Testis (tissue), 3 donors: ENCODE data around the gene PTPRN2. TPM values are rescaled to one million over a fixed set of nuclear protein-coding genes. Genes with fewer than 3 reads are reported as not detected.

Experiments used
- DNase-seq: peaks from one replicate; pipeline ENCODE4 v3.0.0-alpha.2; 2019
- H3K27ac ChIP-seq, 2 donors: fragments of 200-600 bp; sonication (generic); one replicate each; pipeline ENCODE4 v1.5.1; 2019
- H3K27me3 ChIP-seq: fragments of 200-600 bp; sonication (generic); one replicate; pipeline ENCODE4 v1.5.1; 2019
- H3K36me3 ChIP-seq: fragments of 200-600 bp; sonication (generic); one replicate; pipeline ENCODE4 v1.5.1; 2017; ENCODE audit warnings: low read depth; ENCODE audit errors: missing control alignments
- H3K4me1 ChIP-seq: fragments of 200-600 bp; sonication (generic); one replicate; pipeline ENCODE4 v1.5.1; 2019
- H3K4me3 ChIP-seq, 2 donors: fragments of 200-600 bp; sonication (generic); one replicate each; pipeline ENCODE4 v1.5.1; 2017 to 2019
- H3K9me3 ChIP-seq: fragments of 200-600 bp; sonication (generic); one replicate; pipeline ENCODE4 v1.5.1; 2017
- POLR2A ChIP-seq: fragments of 450-650 bp; IDR thresholded peaks from one replicate; pipeline ENCODE4 v1.6.1; 2017; ENCODE audit warnings: antibody characterized with exemption, mild to moderate bottlenecking, moderate library complexity
- WGBS, 2 donors: methylation state at CpG; one replicate each; pipeline ENCODE4 v1.1.5; 2018; 5-methylcytosine and 5-hydroxymethylcytosine counted together
- intact Hi-C: fragments of 100-400 bp; cut with DNase I; formaldehyde crosslinking; loops from one replicate; pipeline ENCODE4 v1.15.1; 2023; ENCODE audit warnings: low total_unique reads
- polyA plus RNA-seq: library from polyadenylated mRNA; stranded (reverse); fragments of 350-450 nt; fragmentation: Illumina TruSeq; extraction: RNeasy Lipid Tissue Mini Kit (QIAGEN cat#74804); gene quantifications from one replicate; pipeline ENCODE4 v1.2.3, GENCODE V29; 2014; ENCODE audit warnings: low read depth, low replicate concordance; ENCODE audit not compliant: insufficient read depth
- total RNA-seq, 2 donors: library from RNA; depleted of rRNA; stranded (reverse); fragments of >200 nt; gene quantifications; one replicate each; pipeline ENCODE4 v1.2.3, GENCODE V29; 2016
- TF ChIP-seq, protein P1 (sequence below), 3 experiments: fragments of 450-650 bp in 2 of 3; fragments of 200-600 bp in 1 of 3; sonication (generic) in 1 of 3; IDR thresholded peaks; one replicate each; pipeline ENCODE4 v1.5.1; 2016 to 2019; ENCODE audit warnings: antibody characterized with exemption in 3 of 3, mild to moderate bottlenecking in 2 of 3, moderate library complexity in 1 of 3

The PTPRN2 gene
- total and polyA plus RNA-seq, 3 donors from 2014 or later = 9.3 to 10.8 (median 9.8) TPM

DNA sequence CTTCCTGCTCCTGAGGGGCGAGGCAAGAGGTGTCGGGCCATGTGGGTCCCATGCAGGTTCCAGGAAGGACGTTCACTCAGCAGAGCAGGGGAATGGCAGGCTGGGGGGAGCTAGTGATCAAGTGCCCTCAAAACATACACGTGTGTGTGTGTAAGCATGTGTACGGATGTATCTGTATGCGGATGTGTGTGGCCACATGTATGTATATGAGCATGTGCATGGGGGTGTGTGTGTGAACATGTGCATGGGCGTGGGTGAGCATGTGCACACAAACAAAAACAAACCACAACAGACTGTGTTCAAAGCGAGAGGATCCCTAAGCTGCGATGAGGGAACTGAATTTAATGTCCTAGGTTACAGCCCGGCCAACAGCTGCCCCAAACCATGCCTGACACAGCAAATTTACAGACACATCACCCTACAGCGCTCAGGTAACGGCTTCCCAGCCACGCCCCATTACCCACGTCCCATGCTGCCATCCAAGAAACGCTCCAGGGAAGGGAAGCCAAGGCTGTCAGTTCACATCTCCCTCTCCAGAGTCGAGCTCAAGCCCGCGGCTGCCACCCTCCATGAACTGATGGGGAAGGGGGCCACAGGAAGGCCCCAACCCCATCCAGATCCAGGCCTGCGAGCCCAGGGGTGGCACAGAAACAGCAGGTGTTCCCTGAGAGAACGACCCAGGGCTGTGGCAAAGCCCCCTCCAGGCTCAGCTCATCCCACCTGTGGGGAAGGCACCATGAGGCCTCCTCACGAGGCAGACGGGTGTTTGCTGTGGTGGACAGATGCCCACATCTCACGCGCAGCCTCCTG lies 56.6 kb downstream of the PTPRN2 start:
- Histone ChIP-seq H3K27ac (no peak overlapping the region), H3K4me3 (no peak overlapping the region), H3K36me3 (no peaks in the 10 kb centered on the region), H3K4me1 (no peaks in the 10 kb centered on the region), H3K27me3 (no peaks in the 10 kb centered on the region), H3K9me3 (no peaks in the 10 kb centered on the region)
- WGBS, 2 donors = 81 to 84% methylated on average over 13 to 24 of the region's 24 CpGs
- TF ChIP-seq, protein P1, sequence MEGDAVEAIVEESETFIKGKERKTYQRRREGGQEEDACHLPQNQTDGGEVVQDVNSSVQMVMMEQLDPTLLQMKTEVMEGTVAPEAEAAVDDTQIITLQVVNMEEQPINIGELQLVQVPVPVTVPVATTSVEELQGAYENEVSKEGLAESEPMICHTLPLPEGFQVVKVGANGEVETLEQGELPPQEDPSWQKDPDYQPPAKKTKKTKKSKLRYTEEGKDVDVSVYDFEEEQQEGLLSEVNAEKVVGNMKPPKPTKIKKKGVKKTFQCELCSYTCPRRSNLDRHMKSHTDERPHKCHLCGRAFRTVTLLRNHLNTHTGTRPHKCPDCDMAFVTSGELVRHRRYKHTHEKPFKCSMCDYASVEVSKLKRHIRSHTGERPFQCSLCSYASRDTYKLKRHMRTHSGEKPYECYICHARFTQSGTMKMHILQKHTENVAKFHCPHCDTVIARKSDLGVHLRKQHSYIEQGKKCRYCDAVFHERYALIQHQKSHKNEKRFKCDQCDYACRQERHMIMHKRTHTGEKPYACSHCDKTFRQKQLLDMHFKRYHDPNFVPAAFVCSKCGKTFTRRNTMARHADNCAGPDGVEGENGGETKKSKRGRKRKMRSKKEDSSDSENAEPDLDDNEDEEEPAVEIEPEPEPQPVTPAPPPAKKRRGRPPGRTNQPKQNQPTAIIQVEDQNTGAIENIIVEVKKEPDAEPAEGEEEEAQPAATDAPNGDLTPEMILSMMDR (IDR thresholded peaks at IDR 0.05) = no peak
- no peak for TF ChIP-seq POLR2A
- intact Hi-C loops = no loop called here
- no peak for DNase-seq

DNA sequence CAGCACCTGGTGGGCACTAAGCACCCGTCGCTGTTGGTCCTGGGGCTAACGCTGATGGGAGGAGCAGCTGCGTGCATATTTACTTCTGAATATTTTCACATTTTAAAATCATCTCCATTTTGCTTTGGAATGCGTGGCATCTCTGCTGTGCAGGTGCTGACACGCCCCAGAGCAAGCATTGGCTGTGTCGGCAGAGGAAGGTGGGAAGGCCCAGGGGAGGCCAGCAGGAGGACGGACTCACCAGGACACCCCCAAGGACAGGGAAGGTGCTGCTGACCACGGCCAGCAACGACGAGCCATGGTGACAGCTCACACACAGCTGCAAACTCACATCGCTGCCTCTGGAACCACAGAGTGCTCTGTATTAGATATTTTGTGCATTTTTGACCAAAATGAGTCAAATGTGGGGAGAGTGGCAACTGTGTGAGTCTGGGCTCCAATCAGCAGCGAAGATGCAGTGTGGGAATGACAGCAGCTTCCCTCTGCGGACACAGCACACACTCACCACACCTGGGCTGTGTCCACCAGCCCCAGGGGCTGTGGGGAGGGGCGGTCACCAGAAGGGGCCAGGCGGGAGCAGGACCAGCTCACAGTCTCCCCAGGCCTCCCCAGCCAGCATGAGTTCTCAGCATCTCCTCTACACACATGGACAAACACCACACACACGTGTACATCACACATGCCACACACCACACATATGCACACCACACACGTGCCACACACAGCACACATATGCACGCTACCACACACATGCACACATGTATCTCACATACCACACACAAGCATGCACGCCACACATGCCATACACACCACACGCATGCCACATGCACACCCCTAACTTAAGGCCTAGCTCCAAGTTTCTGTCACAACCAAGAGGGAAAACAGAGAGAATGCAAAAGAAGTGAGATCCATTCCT lies 58.2 kb downstream of the PTPRN2 start:
- TF ChIP-seq POLR2A = no peak
- TF ChIP-seq, protein P1 (IDR thresholded peaks at IDR 0.05) = no peak
- no peaks in the 10 kb centered on the region for H3K27me3 ChIP-seq

DNA sequence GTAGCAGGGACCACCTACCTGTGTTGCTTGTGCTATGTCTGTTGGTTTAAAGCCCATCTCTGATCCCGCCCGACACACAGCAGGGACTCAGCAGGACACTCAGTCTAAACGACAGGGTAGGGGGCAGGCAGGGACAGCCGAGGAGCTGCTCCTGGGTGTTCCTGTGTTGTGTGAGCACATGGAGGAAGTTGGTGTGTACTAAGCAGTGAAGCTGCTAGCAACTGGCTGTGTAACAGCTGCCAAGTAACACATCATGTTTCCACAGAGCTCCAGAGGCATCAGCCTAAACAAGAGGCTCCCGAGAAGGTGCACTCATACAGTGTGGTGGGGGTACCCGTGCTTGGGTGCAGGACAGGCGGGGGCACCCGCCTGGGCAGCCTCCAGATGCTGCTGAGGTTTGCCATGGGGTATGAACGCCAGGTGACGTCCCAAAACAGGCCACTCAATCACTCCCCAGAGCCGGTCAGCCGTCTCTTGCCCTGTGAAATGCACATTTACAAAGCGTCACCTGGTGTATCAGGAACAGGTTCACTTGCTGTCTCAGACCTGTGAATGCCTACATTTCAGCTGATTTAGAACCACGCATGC lies 59.6 kb downstream of the PTPRN2 start:
- no peak for TF ChIP-seq POLR2A
- TF ChIP-seq, protein P1 (IDR thresholded peaks at IDR 0.05) = no peak
- H3K4me3 ChIP-seq = no peak overlapping the region
- no peak for DNase-seq
- 78 to 100% methylated on average over 1 to 14 of the region's 14 CpGs for WGBS, 2 donors
- H3K27me3 ChIP-seq = no peaks in the 10 kb centered on the region
- H3K9me3 ChIP-seq = no peaks in the 10 kb centered on the region
- H3K4me1 ChIP-seq = no peaks in the 10 kb centered on the region
- H3K27ac ChIP-seq = no peak overlapping the region
- intact Hi-C loops = no loop called here
- no peaks in the 10 kb centered on the region for H3K36me3 ChIP-seq

More for the DNA sequence above, 58.2 kb downstream of the PTPRN2 start:
- Histone ChIP-seq H3K4me3 (no peak overlapping the region), H3K27ac (no peak overlapping the region), H3K36me3 (no peaks in the 10 kb centered on the region), H3K9me3 (no peaks in the 10 kb centered on the region), H3K4me1 (no peaks in the 10 kb centered on the region)
- DNase-seq = no peak
- WGBS, 2 donors = 71 to 72% methylated on average over 20 to 21 of the region's 21 CpGs
- intact Hi-C loops = no loop called here

DNA sequence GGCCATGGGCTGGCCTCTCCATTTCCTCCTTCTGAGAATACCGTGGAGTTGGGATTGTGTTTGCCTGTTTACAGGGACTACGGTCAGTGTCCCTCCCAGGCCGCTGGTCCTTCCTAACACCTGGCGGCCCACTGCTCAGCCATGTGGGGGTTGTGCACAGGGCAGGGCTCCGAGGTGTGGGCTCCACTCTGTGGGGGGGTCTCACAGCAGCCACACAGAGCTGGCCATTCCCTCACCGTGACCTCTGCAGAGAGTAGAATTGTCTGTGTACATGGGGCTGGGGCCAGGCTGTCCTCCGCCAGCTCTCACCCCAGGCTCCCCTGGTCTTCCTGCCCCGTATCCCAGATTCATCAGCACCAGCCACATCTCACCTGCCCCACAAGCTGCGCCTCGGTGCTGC lies 60.1 kb downstream of the PTPRN2 start:
- Histone ChIP-seq H3K4me1 (no peaks in the 10 kb centered on the region), H3K27ac (no peak overlapping the region), H3K36me3 (no peaks in the 10 kb centered on the region), H3K4me3 (no peak overlapping the region), H3K27me3 (no peaks in the 10 kb centered on the region), H3K9me3 (no peaks in the 10 kb centered on the region)
- 81 to 84% methylated on average over 9 to 10 of the region's 10 CpGs for WGBS, 2 donors
- DNase-seq = no peak
- no peak for TF ChIP-seq POLR2A
- TF ChIP-seq, protein P1 (IDR thresholded peaks at IDR 0.05) = no peak
- intact Hi-C loops = no loop called here
